Spinal cord (tissue), 10 donors: Measurements from ENCODE around the gene LDLR. TPM values are rescaled to one million over a fixed set of nuclear protein-coding genes. Genes with fewer than 3 reads are reported as not detected.

Experiments used
- DNase-seq, 6 donors: peaks; one replicate each; pipeline versions ENCODE4 v3.0.0 to v3.0.0-alpha.2; 2013 to 2015; ENCODE audit warnings: low spot score in 6 of 6, low read depth in 4 of 6
- H3K27ac ChIP-seq: one replicate; pipeline ENCODE4 v1.5.1; 2013; ENCODE audit warnings: low read depth, low read length, control low read depth
- H3K27me3 ChIP-seq: one replicate; pipeline ENCODE4 v1.6.1; 2013; ENCODE audit warnings: low read length; ENCODE audit not compliant: control insufficient read depth, insufficient read depth
- H3K36me3 ChIP-seq: one replicate; pipeline ENCODE4 v1.6.1; 2013; ENCODE audit warnings: low read length; ENCODE audit not compliant: control insufficient read depth, insufficient read depth
- H3K4me1 ChIP-seq: one replicate; pipeline ENCODE4 v1.6.1; 2013; ENCODE audit warnings: low read length; ENCODE audit not compliant: control insufficient read depth, insufficient read depth
- H3K4me3 ChIP-seq: one replicate; pipeline ENCODE4 v1.5.1; 2013; ENCODE audit warnings: low read depth, low read length, control low read depth
- H3K9me3 ChIP-seq: one replicate; pipeline ENCODE4 v1.6.1; 2013; ENCODE audit warnings: low read length; ENCODE audit not compliant: control insufficient read depth, insufficient read depth
- WGBS: methylation state at CpG from one replicate; pipeline ENCODE4 v1.1.5; 2013; ENCODE audit warnings: missing lambda C conversion rate; ENCODE audit not compliant: insufficient coverage; 5-methylcytosine and 5-hydroxymethylcytosine counted together
- polyA plus RNA-seq, 2 donors: library from polyadenylated mRNA; unstranded; fragments of 120-200 nt; gene quantifications; one replicate each; pipeline ENCODE4 v1.2.1, GENCODE V29; 2013; ENCODE audit not compliant: insufficient read length in 2 of 2
- total RNA-seq, 2 donors: library from RNA; depleted of rRNA in 1 of 2; stranded (reverse); fragments of 120-200 nt in 1 of 2; fragments of >200 nt in 1 of 2; gene quantifications; one replicate each; pipeline versions ENCODE4 v1.2.3 to v1.2.4, GENCODE V29; 2013 to 2014
- donor health status: healthy.

Gene LDLR
- total and polyA plus RNA-seq, 4 donors = 29.8 to 70.9 (median 30.2) TPM

- H3K9me3 ChIP-seq = no peaks in the 10 kb centered on the region
- H3K27ac ChIP-seq = peak overlapping the region; percentile 82
- DNase-seq = peak in 1 of 6 donors; percentile 54
- 40% methylated on average over 10 of the region's 11 CpGs for WGBS
- no peak overlapping the region for H3K4me3 ChIP-seq
- no peaks in the 10 kb centered on the region for H3K27me3 ChIP-seq
- H3K4me1 ChIP-seq = peaks cover 28% of the 10 kb centered on the region
- peaks cover 19% of the 10 kb centered on the region for H3K36me3 ChIP-seq
These were observed 75.0 kb downstream of the LDLR start for GRCh38 chr19:11164296-11164695.

GRCh38 chr19:11164879-11165406 is 75.7 kb downstream of the LDLR start:
- Histone ChIP-seq H3K27me3 (no peaks in the 10 kb centered on the region), H3K36me3 (peaks cover 25% of the 10 kb centered on the region), H3K27ac (peak overlapping the region; percentile 82), H3K4me1 (peaks cover 28% of the 10 kb centered on the region), H3K4me3 (no peak overlapping the region), H3K9me3 (no peaks in the 10 kb centered on the region)
- peak in 4 of 6 donors; percentile 1 to 95 (median 53) for DNase-seq
- 21% methylated on average over 16 of the region's 17 CpGs for WGBS

GRCh38 chr19:11165486-11166030 is 76.3 kb downstream of the LDLR start:
- Histone ChIP-seq H3K36me3 (peaks cover 31% of the 10 kb centered on the region), H3K27ac (peak overlapping the region; percentile 82), H3K9me3 (no peaks in the 10 kb centered on the region), H3K4me1 (peaks cover 28% of the 10 kb centered on the region), H3K4me3 (no peak overlapping the region), H3K27me3 (no peaks in the 10 kb centered on the region)
- no peak for DNase-seq
- WGBS = 77% methylated on average over 9 of the region's 13 CpGs

- WGBS = 86% methylated on average over 26 of the region's 26 CpGs
- H3K27me3 ChIP-seq = no peaks in the 10 kb centered on the region
- H3K4me3 ChIP-seq = no peak overlapping the region
- no peaks in the 10 kb centered on the region for H3K9me3 ChIP-seq
- H3K36me3 ChIP-seq = peaks cover 31% of the 10 kb centered on the region
- peak overlapping the region; percentile 82 for H3K27ac ChIP-seq
- peaks cover 28% of the 10 kb centered on the region for H3K4me1 ChIP-seq
- DNase-seq = peak in 1 of 6 donors; percentile 35
These were observed 77.2 kb downstream of the LDLR start for GRCh38 chr19:11166281-11167142.

- Histone ChIP-seq H3K4me3 (no peak overlapping the region), H3K4me1 (peaks cover 28% of the 10 kb centered on the region), H3K27me3 (no peaks in the 10 kb centered on the region), H3K9me3 (no peaks in the 10 kb centered on the region), H3K36me3 (peaks cover 44% of the 10 kb centered on the region), H3K27ac (no peak overlapping the region)
- 87% methylated on average over 7 of the region's 7 CpGs for WGBS
- no peak for DNase-seq
These were observed 79.3 kb downstream of the LDLR start for GRCh38 chr19:11168568-11168967.

GRCh38 chr19:11169896-11170678 is 80.8 kb downstream of the LDLR start:
- no peaks in the 10 kb centered on the region for H3K9me3 ChIP-seq
- no peak for DNase-seq
- H3K4me1 ChIP-seq = peaks cover 15% of the 10 kb centered on the region
- 92% methylated on average over 26 of the region's 31 CpGs for WGBS
- no peaks in the 10 kb centered on the region for H3K27me3 ChIP-seq
- H3K4me3 ChIP-seq = no peak overlapping the region
- no peak overlapping the region for H3K27ac ChIP-seq
- H3K36me3 ChIP-seq = peaks cover 58% of the 10 kb centered on the region

GRCh38 chr19:11171144-11171543 is 81.9 kb downstream of the LDLR start:
- peaks cover 65% of the 10 kb centered on the region for H3K36me3 ChIP-seq
- no peak for DNase-seq
- no CpG with 5 or more reads among the region's 5 CpGs for WGBS
- peaks cover 7% of the 10 kb centered on the region for H3K4me1 ChIP-seq
- no peak overlapping the region for H3K27ac ChIP-seq
- no peaks in the 10 kb centered on the region for H3K9me3 ChIP-seq
- H3K27me3 ChIP-seq = no peaks in the 10 kb centered on the region
- no peak overlapping the region for H3K4me3 ChIP-seq

- H3K4me3 ChIP-seq = no peak overlapping the region
- no peaks in the 10 kb centered on the region for H3K27me3 ChIP-seq
- DNase-seq = no peak
- H3K4me1 ChIP-seq = no peaks in the 10 kb centered on the region
- H3K27ac ChIP-seq = no peak overlapping the region
- WGBS = 100% methylated on average over 4 of the region's 6 CpGs
- no peaks in the 10 kb centered on the region for H3K9me3 ChIP-seq
- peaks cover 66% of the 10 kb centered on the region for H3K36me3 ChIP-seq
These were observed 83.3 kb downstream of the LDLR start for GRCh38 chr19:11172576-11172975.

- Histone ChIP-seq H3K9me3 (no peaks in the 10 kb centered on the region), H3K27me3 (no peaks in the 10 kb centered on the region), H3K4me1 (no peaks in the 10 kb centered on the region), H3K36me3 (peaks cover 67% of the 10 kb centered on the region), H3K4me3 (no peak overlapping the region), H3K27ac (no peak overlapping the region)
- no peak for DNase-seq
- WGBS = 100% methylated on average over 4 of the region's 8 CpGs
These were observed 84.4 kb downstream of the LDLR start for GRCh38 chr19:11173516-11174155.
